Lower leg skin (tissue), 4 donors: ENCODE results near the gene KRTAP5-6. TPM values are rescaled to one million over a fixed set of nuclear protein-coding genes. Genes with fewer than 3 reads are reported as not detected.
"Not testable (repeated sequence)": the region's sequence is repeated elsewhere in the genome, so short reads cannot be mapped to it uniquely, and the experiment has no call there.

ENCODE experiments used
- DNase-seq, 2 donors: peaks; one replicate each; pipeline ENCODE4 v3.0.0-alpha.2; 2019; ENCODE audit warnings: low spot score in 2 of 2
- H3K4me3 ChIP-seq: fragments of 200-600 bp; sonication (generic); 2 replicates; pipeline ENCODE4 v1.5.1; 2017; ENCODE audit warnings: mild to moderate bottlenecking, low read depth; ENCODE audit not compliant: poor library complexity, severe bottlenecking
- POLR2A ChIP-seq, 2 donors: fragments of 450-650 bp; IDR thresholded peaks; one replicate each; pipeline ENCODE4 v1.6.1; 2016 to 2017; ENCODE audit warnings: antibody characterized with exemption in 2 of 2, mild to moderate bottlenecking in 1 of 2, moderate library complexity in 1 of 2
- WGBS, 2 donors: methylation state at CpG; one replicate each; pipeline ENCODE4 v1.1.5; 2018; 5-methylcytosine and 5-hydroxymethylcytosine counted together
- intact Hi-C: fragments of 100-400 bp; cut with DNase I; formaldehyde crosslinking; loops from one replicate; pipeline ENCODE4 v1.15.0; 2023; ENCODE audit warnings: low total_unique reads
- total RNA-seq, 4 donors: library from RNA; depleted of rRNA; stranded (reverse); fragments of >200 nt; gene quantifications; one replicate each; pipeline ENCODE4 v1.1.0, GENCODE V29; 2016
- TF ChIP-seq, protein P1 (sequence below), 3 donors: fragments of 450-650 bp; IDR thresholded peaks; one replicate each; pipeline ENCODE4 v1.5.1; 2016; ENCODE audit warnings: antibody characterized with exemption in 3 of 3, mild to moderate bottlenecking in 3 of 3, moderate library complexity in 2 of 3

Gene KRTAP5-6
- total RNA-seq, 4 donors from 2014 or later = 6.7 TPM; not detected in 3

DNA sequence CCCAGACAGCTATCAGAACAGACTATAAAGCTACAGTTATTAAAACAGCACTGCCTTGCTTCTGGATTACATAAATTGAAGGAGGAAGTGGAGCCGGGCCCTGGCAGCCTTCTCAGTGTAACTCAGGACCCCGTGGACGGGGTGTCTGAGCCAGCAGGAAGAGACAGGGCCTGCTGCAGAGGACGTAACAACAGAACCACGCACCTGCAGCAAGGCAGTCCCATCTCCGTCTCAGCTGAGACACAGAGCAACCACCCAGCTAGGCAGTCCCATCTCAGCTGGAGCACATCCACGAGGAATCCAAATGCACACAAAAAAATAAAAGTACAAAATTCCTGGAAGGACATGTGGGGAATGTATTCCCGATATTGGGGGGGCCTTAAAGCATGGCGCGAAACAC is 17.1 kb upstream of the KRTAP5-6 start:
- no peak overlapping the region for H3K4me3 ChIP-seq
- peak in 1 of 2 donors; percentile 68 for DNase-seq
- TF ChIP-seq, protein P1, sequence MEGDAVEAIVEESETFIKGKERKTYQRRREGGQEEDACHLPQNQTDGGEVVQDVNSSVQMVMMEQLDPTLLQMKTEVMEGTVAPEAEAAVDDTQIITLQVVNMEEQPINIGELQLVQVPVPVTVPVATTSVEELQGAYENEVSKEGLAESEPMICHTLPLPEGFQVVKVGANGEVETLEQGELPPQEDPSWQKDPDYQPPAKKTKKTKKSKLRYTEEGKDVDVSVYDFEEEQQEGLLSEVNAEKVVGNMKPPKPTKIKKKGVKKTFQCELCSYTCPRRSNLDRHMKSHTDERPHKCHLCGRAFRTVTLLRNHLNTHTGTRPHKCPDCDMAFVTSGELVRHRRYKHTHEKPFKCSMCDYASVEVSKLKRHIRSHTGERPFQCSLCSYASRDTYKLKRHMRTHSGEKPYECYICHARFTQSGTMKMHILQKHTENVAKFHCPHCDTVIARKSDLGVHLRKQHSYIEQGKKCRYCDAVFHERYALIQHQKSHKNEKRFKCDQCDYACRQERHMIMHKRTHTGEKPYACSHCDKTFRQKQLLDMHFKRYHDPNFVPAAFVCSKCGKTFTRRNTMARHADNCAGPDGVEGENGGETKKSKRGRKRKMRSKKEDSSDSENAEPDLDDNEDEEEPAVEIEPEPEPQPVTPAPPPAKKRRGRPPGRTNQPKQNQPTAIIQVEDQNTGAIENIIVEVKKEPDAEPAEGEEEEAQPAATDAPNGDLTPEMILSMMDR (IDR thresholded peaks at IDR 0.05) = no peak
- TF ChIP-seq POLR2A (IDR thresholded peaks at IDR 0.05) = no peak
- 80 to 87% methylated on average over 10 of the region's 10 CpGs for WGBS, 2 donors
- intact Hi-C loops = no loop called here

DNA sequence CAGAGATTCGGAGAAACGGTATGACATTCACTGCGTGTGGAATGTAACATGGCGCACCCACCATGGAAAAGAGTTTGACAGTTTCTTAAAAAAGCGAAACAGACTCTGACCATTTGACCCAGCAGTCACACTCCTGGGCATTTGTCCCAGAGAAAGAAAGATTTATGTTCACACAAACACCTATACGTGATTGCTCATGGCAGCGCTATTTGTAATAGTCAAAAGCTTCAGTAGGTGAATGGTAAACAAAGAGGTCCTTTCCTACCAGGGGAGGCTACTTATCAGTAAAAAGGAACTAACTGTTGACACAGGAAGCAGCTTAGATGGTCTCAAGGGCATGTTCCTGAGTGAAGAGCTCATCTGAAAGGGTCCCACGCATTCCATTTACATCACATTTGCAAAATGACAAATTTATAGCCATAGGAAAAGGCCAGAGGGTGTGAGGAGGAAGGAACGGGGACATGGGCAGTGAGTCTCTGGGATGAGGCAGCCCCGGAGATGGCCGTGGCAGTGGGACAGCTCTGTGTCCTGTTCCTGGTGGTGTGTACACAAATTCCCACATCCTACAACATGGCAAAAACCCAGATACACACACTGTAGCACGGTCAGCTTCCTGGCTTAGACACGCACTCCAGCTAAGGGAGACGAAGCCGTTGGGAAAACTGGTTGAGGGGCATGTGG is 14.6 kb upstream of the KRTAP5-6 start:
- WGBS, 2 donors = 77 to 79% methylated on average over 15 of the region's 15 CpGs
- intact Hi-C loops = no loop called here
- peak in 1 of 2 donors; percentile 56 for DNase-seq
- no peak overlapping the region for H3K4me3 ChIP-seq
- TF ChIP-seq, protein P1 (IDR thresholded peaks at IDR 0.05) = no peak
- TF ChIP-seq POLR2A (IDR thresholded peaks at IDR 0.05) = no peak

DNA sequence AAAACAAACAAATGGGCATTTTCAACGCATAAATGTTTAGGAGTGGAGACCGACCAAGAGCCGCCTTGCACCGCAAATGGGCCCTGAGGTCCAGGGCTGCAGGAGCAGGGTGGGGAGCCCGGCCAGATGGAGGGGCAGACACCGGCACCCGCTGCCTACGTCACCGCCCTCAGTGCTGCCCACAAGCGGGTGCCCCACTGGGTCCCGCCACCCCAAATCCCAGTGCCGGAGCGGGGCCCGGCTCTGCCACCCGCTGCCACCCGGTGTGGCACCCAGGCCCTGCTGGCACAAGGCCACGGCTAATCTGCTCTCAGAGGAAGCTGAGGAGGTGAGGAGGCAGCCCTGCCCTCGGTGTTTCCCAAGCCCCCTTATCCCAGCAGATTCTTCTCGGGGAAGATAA is 13.8 kb upstream of the KRTAP5-6 start:
- intact Hi-C loops, H3K4me3 ChIP-seq: not testable (repeated sequence)
- 86% methylated on average over 11 to 19 of the region's 19 CpGs for WGBS, 2 donors
- DNase-seq = peak in 1 of 2 donors; percentile 56

DNA sequence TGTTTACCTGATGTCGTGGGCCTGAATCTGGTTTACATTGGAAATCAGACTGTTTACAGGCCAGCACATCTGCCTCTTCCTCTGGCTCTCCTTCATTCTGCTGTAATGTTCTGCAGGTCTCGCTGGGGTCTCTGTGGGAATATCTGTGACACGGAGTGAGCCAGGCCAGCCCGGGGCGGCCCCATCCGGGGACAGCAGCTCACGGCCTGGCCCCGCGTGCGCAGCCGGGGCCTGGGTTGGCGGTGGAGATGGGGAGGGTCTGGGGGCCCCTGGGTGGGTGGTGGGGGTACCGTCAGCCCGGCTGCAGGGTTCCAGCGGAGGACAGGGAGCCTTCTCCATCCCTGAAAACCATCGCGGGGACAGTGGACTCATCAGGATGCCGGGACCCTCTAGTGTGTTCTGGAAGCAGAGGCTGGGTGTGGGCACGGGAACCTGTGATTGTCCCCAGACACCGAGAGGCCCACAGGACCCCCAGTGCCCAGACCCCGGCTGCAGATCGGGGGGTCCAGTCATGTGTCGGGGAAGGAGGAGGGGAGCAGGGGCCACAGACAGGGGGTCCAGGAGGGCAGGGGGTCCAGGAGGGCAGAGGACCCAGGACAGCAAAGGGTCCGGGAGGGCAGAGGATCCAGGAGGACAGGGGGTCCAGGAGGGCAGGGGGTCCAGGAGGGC is 13.0 kb upstream of the KRTAP5-6 start:
- not testable (repeated sequence) for H3K4me3 ChIP-seq
- DNase-seq = peak in 1 of 2 donors; percentile 60
- 77% methylated on average over 7 of the region's 24 CpGs; no CpG with 5 or more reads in 1 of the 2 donors for WGBS, 2 donors
- intact Hi-C loops = loop anchor here (2.0 kb wide), 1 partner anchor 17 kb away; no protein-coding TSS in a partner anchor

DNA sequence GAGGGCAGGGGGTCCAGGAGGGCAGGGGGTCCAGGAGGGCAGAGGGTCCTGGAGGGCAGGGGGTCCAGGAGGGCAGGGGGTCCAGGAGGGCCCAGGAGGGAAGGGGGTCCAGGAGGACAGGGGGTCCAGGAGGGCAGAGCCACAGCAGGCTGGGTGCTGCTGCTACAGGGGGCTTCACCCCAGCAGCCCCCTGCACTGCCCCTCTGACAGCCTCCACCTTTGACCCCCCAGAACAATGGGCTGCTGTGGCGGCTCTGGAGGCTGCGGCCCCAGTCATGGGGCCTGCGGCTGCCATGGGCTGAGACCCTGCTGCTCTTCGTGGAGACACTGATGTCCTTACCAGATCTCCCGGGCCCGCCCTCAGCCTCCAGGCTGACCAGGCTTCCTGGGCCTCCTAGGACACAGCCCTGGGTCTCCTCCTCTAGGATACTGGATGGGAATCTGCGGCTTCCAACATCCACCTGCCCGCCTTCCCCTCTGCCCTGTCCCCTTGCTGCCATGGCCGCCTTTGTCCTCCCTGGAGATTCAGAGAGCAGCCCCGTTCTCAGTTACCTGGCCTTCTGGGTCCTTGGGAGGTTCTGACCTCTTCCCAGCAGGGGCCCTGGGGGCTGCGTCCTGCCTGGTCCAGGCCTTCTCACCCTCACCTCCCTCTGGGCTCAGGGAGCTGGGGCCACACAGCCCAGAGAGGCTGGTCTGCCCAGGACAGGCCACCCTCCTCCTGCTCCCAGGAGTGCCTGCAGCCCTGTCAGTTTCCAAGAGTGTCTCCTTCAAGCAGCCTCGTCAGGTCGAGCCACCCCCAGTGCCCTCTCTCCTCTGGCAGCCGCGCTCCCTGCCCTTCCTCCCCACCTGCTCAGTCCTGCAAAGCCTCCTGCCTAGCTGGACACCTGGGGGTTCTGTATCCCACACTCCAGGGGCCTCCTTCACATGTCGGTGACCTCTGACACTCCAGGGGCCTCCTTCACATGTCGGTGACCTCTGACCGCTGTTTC is 11.8 kb upstream of the KRTAP5-6 start:
- H3K4me3 ChIP-seq = not testable (repeated sequence)
- intact Hi-C loops = loop anchor here (2.0 kb wide), 1 partner anchor 18 kb away; no protein-coding TSS in a partner anchor
- peak in 1 of 2 donors; percentile 82 for DNase-seq
- 72 to 88% methylated on average over 12 of the region's 18 CpGs for WGBS, 2 donors

DNA sequence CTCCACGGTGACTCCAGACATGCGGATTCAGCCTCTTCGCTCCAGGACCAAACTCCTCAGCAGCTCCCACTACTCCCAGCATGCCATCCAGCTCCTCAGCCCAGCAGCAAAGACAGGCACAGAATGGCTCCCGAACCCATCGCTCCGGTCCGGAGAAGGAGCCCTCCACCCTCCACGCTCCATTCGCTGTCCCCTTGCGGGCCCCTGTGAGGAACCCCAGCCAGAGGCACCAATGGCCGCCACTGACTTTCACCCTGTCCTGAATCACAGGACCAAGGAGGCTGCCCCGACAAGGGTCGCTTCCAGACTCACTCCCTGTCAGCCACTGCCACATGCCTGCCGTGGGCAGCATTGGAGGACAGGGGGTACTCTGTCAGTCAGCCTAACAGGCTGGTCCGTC is 10.8 kb upstream of the KRTAP5-6 start:
- intact Hi-C loops, H3K4me3 ChIP-seq: not testable (repeated sequence)
- DNase-seq = peak in 1 of 2 donors; percentile 46
- WGBS, 2 donors = 77 to 80% methylated on average over 12 of the region's 15 CpGs

DNA sequence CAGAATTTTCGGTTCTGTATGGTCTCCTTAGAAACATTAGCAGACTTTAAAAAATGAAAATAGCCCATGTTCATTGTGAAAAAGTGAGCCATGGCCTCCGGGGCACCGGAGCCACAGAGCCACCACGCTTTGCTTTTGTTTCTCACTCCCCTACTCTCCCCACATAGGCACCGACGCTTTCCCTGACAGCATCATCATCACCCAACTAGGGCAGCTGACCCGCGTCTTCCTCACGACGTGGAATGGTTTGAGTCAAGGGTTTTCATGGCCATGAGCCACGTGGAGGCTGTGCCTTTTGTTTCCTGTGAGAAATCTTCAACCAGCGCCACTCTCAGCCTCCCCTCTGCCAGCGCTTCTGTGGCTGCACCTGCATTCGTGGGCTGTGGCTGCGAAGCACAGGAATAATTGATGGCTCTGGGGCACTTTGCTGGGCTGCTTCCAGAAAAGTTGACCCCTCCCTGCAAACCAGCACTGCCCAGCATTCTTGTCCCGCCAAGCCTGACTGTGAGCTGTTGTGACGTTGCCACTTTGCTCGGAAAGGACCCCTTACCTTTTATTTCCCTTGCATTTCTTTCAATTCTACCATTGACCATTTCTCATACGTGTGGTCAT is 8.6 kb upstream of the KRTAP5-6 start:
- H3K4me3 ChIP-seq, intact Hi-C loops: not testable (repeated sequence)
- 84% methylated on average over 19 of the region's 19 CpGs for WGBS, 2 donors
- peak in 1 of 2 donors; percentile 78 for DNase-seq
